Astrocyte of the spinal cord (primary cell): ENCODE measurements around the gene SPINK4.

Source experiments
- DNase-seq: peaks from one replicate; pipeline ENCODE4 v3.0.0; 2011; ENCODE audit warnings: low read depth, low spot score
- H3K4me3 ChIP-seq: 2 replicates; pipeline ENCODE4 v1.5.1; 2011; ENCODE audit warnings: low read depth, mild to moderate bottlenecking, low read length, moderate library complexity
- CTCF ChIP-seq: IDR thresholded peaks from 2 replicates; pipeline ENCODE4 v1.5.1; 2012; ENCODE audit warnings: low read depth, mild to moderate bottlenecking, low read length, inconsistent platforms
- in situ Hi-C: cut with HindIII; loops from 2 replicates; pipeline ENCODE4 v1.10.0; 2017; ENCODE audit warnings: low sequenced_read_pairs

Gene SPINK4

GRCh38 chr9:33234511-33235467 is 5.2 kb upstream of the SPINK4 start:
- no peak overlapping the region for H3K4me3 ChIP-seq
- TF ChIP-seq CTCF: no peak
- DNase-seq: no peak
- in situ Hi-C loops: loop anchor here (25.0 kb wide), 1 partner anchor 147 kb away; the partner anchor contains the start of gene SMU1

- no peak overlapping the region for H3K4me3 ChIP-seq
- in situ Hi-C loops: loop anchor here (25.0 kb wide), 1 partner anchor 149 kb away; the partner anchor contains the start of gene SMU1
- no peak for TF ChIP-seq CTCF
- DNase-seq: peak; percentile 32
These were observed 3.4 kb upstream of the SPINK4 start for GRCh38 chr9:33236571-33236970.

- no peak for DNase-seq
- H3K4me3 ChIP-seq: no peak overlapping the region
- in situ Hi-C loops: loop anchor here (25.0 kb wide), 1 partner anchor 154 kb away; the partner anchor contains the start of gene SMU1
- TF ChIP-seq CTCF: no peak
These were observed 1.3 kb downstream of the SPINK4 start for GRCh38 chr9:33241298-33241697.

GRCh38 chr9:33242609-33243134 is 2.7 kb downstream of the SPINK4 start:
- DNase-seq: no peak
- in situ Hi-C loops: loop anchor here (25.0 kb wide), 1 partner anchor 155 kb away; the partner anchor contains the start of gene SMU1
- TF ChIP-seq CTCF: no peak

GRCh38 chr9:33244137-33244784 is 4.3 kb downstream of the SPINK4 start:
- in situ Hi-C loops: loop anchor here (25.0 kb wide), 1 partner anchor 157 kb away; the partner anchor contains the start of gene SMU1
- H3K4me3 ChIP-seq: no peak overlapping the region
- TF ChIP-seq CTCF: no peak
- DNase-seq: no peak

More at GRCh38 chr9:33242609-33243134, 2.7 kb downstream of the SPINK4 start:
- no peak overlapping the region for H3K4me3 ChIP-seq

- no peak for DNase-seq
- in situ Hi-C loops: loop anchor here (25.0 kb wide), 1 partner anchor 158 kb away; the partner anchor contains the start of gene SMU1
- H3K4me3 ChIP-seq: no peak overlapping the region
- no peak for TF ChIP-seq CTCF
These were observed 5.4 kb downstream of the SPINK4 start for GRCh38 chr9:33245341-33245740.
